NB4 (cell line): ENCODE measurements around the gene ATP9B.

Source experiments
- DNase-seq: peaks from one replicate; pipeline ENCODE4 v3.0.0; 2010; ENCODE audit warnings: low read depth
- H3K4me3 ChIP-seq: one replicate; pipeline ENCODE4 v1.5.1; 2011; ENCODE audit warnings: mild to moderate bottlenecking, low read depth, low read length, moderate library complexity
- CTCF ChIP-seq: IDR thresholded peaks from one replicate; pipeline ENCODE4 v1.5.1; 2012; ENCODE audit warnings: low read depth, low read length
- MAX ChIP-seq: IDR thresholded peaks from 2 replicates; pipeline ENCODE4 v1.6.1; 2011; ENCODE audit warnings: low read depth, low read length
- MYC ChIP-seq: IDR thresholded peaks from 2 replicates; pipeline ENCODE4 v1.6.1; 2011; ENCODE audit warnings: low read depth, low read length
- POLR2A ChIP-seq: IDR thresholded peaks from 2 replicates; pipeline ENCODE4 v1.6.1; 2011; ENCODE audit warnings: mild to moderate bottlenecking; ENCODE audit not compliant: insufficient read length; ENCODE audit errors: extremely low read depth

The ATP9B gene

GRCh38 chr18:79328887-79329286, 259.7 kb downstream of the ATP9B start:
- no peak for DNase-seq
- no peak for TF ChIP-seq MYC
- no peak for TF ChIP-seq POLR2A
- no peak for TF ChIP-seq MAX
- TF ChIP-seq CTCF: no peak
- H3K4me3 ChIP-seq: no peak overlapping the region

- TF ChIP-seq MYC (no peak), POLR2A (no peak), CTCF (no peak), MAX (no peak)
- DNase-seq: no peak
- no peak overlapping the region for H3K4me3 ChIP-seq
Observed at GRCh38 chr18:79329786-79330185, 260.6 kb downstream of the ATP9B start.

- H3K4me3 ChIP-seq: no peak overlapping the region
- no peak for DNase-seq
- no peak for TF ChIP-seq MAX
- no peak for TF ChIP-seq CTCF
- TF ChIP-seq MYC: no peak
- TF ChIP-seq POLR2A: no peak
Observed at GRCh38 chr18:79332646-79333045, 263.5 kb downstream of the ATP9B start.

GRCh38 chr18:79333046-79333445, 263.9 kb downstream of the ATP9B start:
- no peak overlapping the region for H3K4me3 ChIP-seq
- TF ChIP-seq POLR2A: no peak
- TF ChIP-seq MAX: no peak
- no peak for TF ChIP-seq MYC
- TF ChIP-seq CTCF: no peak
- DNase-seq: no peak

- H3K4me3 ChIP-seq: no peak overlapping the region
- DNase-seq: no peak
- TF ChIP-seq CTCF: no peak
- no peak for TF ChIP-seq MYC
- no peak for TF ChIP-seq POLR2A
- TF ChIP-seq MAX: no peak
Observed at GRCh38 chr18:79334496-79335233, 265.5 kb downstream of the ATP9B start.
